GM19043 (cell line): ENCODE results near the gene PTP4A1.

Source experiments
- ATAC-seq: cut with Tn5 transposase; IDR thresholded peaks from one replicate; pipeline ENCODE4 v1.9.1; 2021; ENCODE audit warnings: low read depth; ENCODE audit not compliant: unreplicated experiment

Gene PTP4A1

GRCh38 chr6:63554782-63555181 is 17.5 kb upstream of the PTP4A1 start:
- no peak for ATAC-seq

GRCh38 chr6:63556369-63556768 is 15.9 kb upstream of the PTP4A1 start:
- ATAC-seq: no peak

- ATAC-seq: peak; percentile 51
These were observed 14.0 kb upstream of the PTP4A1 start for GRCh38 chr6:63558278-63558677.

- no peak for ATAC-seq
These were observed 11.4 kb upstream of the PTP4A1 start for GRCh38 chr6:63560801-63561287.

GRCh38 chr6:63561288-63561687 is 11.0 kb upstream of the PTP4A1 start:
- no peak for ATAC-seq

GRCh38 chr6:63563235-63563634 is 9.0 kb upstream of the PTP4A1 start:
- no peak for ATAC-seq

GRCh38 chr6:63565058-63565726 is 7.1 kb upstream of the PTP4A1 start:
- ATAC-seq: no peak

GRCh38 chr6:63565727-63566596 is 6.3 kb upstream of the PTP4A1 start:
- ATAC-seq: no peak

- ATAC-seq: no peak
These were observed 4.3 kb upstream of the PTP4A1 start for GRCh38 chr6:63567966-63568365.

- no peak for ATAC-seq
These were observed 778 bp upstream of the PTP4A1 start for GRCh38 chr6:63571361-63572043.

- no peak for ATAC-seq
These were observed 431 bp downstream of the PTP4A1 start for GRCh38 chr6:63572747-63573075.

GRCh38 chr6:63573076-63573898 is 1.0 kb downstream of the PTP4A1 start:
- ATAC-seq: peak; percentile 30

GRCh38 chr6:63573899-63574553 is 1.7 kb downstream of the PTP4A1 start:
- peak; percentile 12 for ATAC-seq

- no peak for ATAC-seq
These were observed 2.2 kb downstream of the PTP4A1 start for GRCh38 chr6:63574554-63574900.

GRCh38 chr6:63576147-63576772 is 4.0 kb downstream of the PTP4A1 start:
- ATAC-seq: no peak

- ATAC-seq: no peak
These were observed 4.9 kb downstream of the PTP4A1 start for GRCh38 chr6:63576985-63577712.

- ATAC-seq: no peak
These were observed 6.5 kb downstream of the PTP4A1 start for GRCh38 chr6:63578757-63579156.

GRCh38 chr6:63579937-63580703 is 7.8 kb downstream of the PTP4A1 start:
- ATAC-seq: no peak

GRCh38 chr6:63580704-63580961 is 8.4 kb downstream of the PTP4A1 start:
- ATAC-seq: no peak
